NOMO-1 (cell line): ENCODE measurements around the gene RNPS1.

Experiments
- DNase-seq, 2 experiments: peaks; one replicate each; lab custom pipeline; 2025; ENCODE audit not compliant: unreplicated experiment in 2 of 2; lab: John Stamatoyannopoulos, UW

RNPS1 gene

GRCh38 chr16:2267913-2268666 is at the start of gene RNPS1:
RNPS1 (minus strand) TSS chr16:2268126; CDS start chr16:2264643, 3,483 bp downstream.
- peak; percentile 90 to 95 for DNase-seq

- no peak for DNase-seq
Measured at GRCh38 chr16:2317231-2318020, 49.5 kb upstream of the RNPS1 start.

GRCh38 chr16:2308089-2308962 is 40.4 kb upstream of the RNPS1 start:
- DNase-seq: no peak

GRCh38 chr16:2299915-2300192 is 31.9 kb upstream of the RNPS1 start:
- DNase-seq: no peak

GRCh38 chr16:2299121-2299914 is 31.4 kb upstream of the RNPS1 start:
- DNase-seq: no peak

- DNase-seq: no peak
Measured at GRCh38 chr16:2298621-2299020, 30.7 kb upstream of the RNPS1 start.

GRCh38 chr16:2297506-2297860 is 29.6 kb upstream of the RNPS1 start:
- no peak for DNase-seq

- no peak for DNase-seq
Measured at GRCh38 chr16:2296661-2297505, 29.0 kb upstream of the RNPS1 start.

- DNase-seq: no peak
Measured at GRCh38 chr16:2295056-2295798, 27.3 kb upstream of the RNPS1 start.

- DNase-seq: no peak
Measured at GRCh38 chr16:2292221-2292620, 24.3 kb upstream of the RNPS1 start.

- DNase-seq: no peak
Measured at GRCh38 chr16:2289282-2289681, 21.4 kb upstream of the RNPS1 start.

GRCh38 chr16:2288726-2289125 is 20.8 kb upstream of the RNPS1 start:
- no peak for DNase-seq

- no peak for DNase-seq
Measured at GRCh38 chr16:2287916-2288547, 20.1 kb upstream of the RNPS1 start.

- DNase-seq: no peak
Measured at GRCh38 chr16:2286550-2286949, 18.6 kb upstream of the RNPS1 start.

GRCh38 chr16:2285731-2286191 is 17.8 kb upstream of the RNPS1 start:
- DNase-seq: no peak

- no peak for DNase-seq
Measured at GRCh38 chr16:2284797-2285576, 17.1 kb upstream of the RNPS1 start.

- DNase-seq: no peak
Measured at GRCh38 chr16:2284001-2284770, 16.3 kb upstream of the RNPS1 start.
